SK-N-SH treated with all-trans-retinoic acid at 6 μM for 48 hours (cell line): ENCODE results near the gene CAVIN1.

Experiments used
- ATAC-seq: fragments of 200-7000 bp; cut with Tn5 transposase; 3 replicates; pipeline ENCODE4 v1.9.1; 2020; ENCODE audit warnings: mild to moderate bottlenecking, moderate library complexity
- ARNTL ChIP-seq: fragments of 450-650 bp; formaldehyde crosslinking; IDR thresholded peaks from 2 replicates; pipeline ENCODE4 v1.5.0; 2020; ENCODE audit warnings: low read depth, mild to moderate bottlenecking, moderate library complexity, borderline replicate concordance
- BACH2 ChIP-seq: fragments of 250-450 bp; sonication (Bioruptor Pico); IDR thresholded peaks from 2 replicates; pipeline ENCODE4 v1.9.0; 2021; ENCODE audit warnings: mild to moderate bottlenecking, borderline replicate concordance
- CREB5 ChIP-seq: fragments of 250-450 bp; sonication (Bioruptor Pico); IDR thresholded peaks from 2 replicates; pipeline ENCODE4 v1.5.1; 2020; ENCODE audit warnings: low read depth, mild to moderate bottlenecking, moderate library complexity
- CSRNP3 ChIP-seq: fragments of 250-450 bp; sonication (Bioruptor Pico); IDR thresholded peaks from 2 replicates; pipeline ENCODE4 v1.5.1; 2021; ENCODE audit warnings: mild to moderate bottlenecking, moderate library complexity
- ESRRG ChIP-seq: fragments of 250-450 bp; sonication (Bioruptor Pico); IDR thresholded peaks from 2 replicates; pipeline ENCODE4 v1.6.1; 2021; ENCODE audit warnings: mild to moderate bottlenecking
- GLIS3 ChIP-seq: fragments of 250-450 bp; sonication (Bioruptor Pico); IDR thresholded peaks from 2 replicates; pipeline ENCODE4 v1.5.0; 2020; ENCODE audit warnings: mild to moderate bottlenecking, moderate library complexity
- OSR1 ChIP-seq: fragments of 250-450 bp; sonication (Bioruptor Pico); IDR thresholded peaks from 2 replicates; pipeline ENCODE4 v1.8.0; 2022; ENCODE audit warnings: moderate library complexity, mild to moderate bottlenecking, inconsistent platforms
- PPARA ChIP-seq: fragments of 250-450 bp; sonication (Bioruptor Pico); IDR thresholded peaks from 2 replicates; pipeline ENCODE4 v1.5.0; 2020; ENCODE audit warnings: mild to moderate bottlenecking, borderline replicate concordance
- RARB ChIP-seq: fragments of 250-450 bp; sonication (Bioruptor Pico); IDR thresholded peaks from 2 replicates; pipeline ENCODE4 v1.8.0; 2021; ENCODE audit warnings: mild to moderate bottlenecking, moderate library complexity
- SNAI2 ChIP-seq: fragments of 250-450 bp; sonication (Bioruptor Pico); IDR thresholded peaks from 2 replicates; pipeline ENCODE4 v1.5.0; 2020; ENCODE audit warnings: mild to moderate bottlenecking, moderate library complexity
- TCF4 ChIP-seq: fragments of 250-450 bp; sonication (Bioruptor Pico); IDR thresholded peaks from 2 replicates; pipeline ENCODE4 v1.8.0; 2021; ENCODE audit warnings: mild to moderate bottlenecking, moderate library complexity, borderline replicate concordance
- TSHZ2 ChIP-seq: fragments of 250-450 bp; sonication (Bioruptor Pico); IDR thresholded peaks from 2 replicates; pipeline ENCODE4 v1.5.0; 2020; ENCODE audit warnings: mild to moderate bottlenecking, moderate library complexity
- ZC3H10 ChIP-seq: fragments of 250-450 bp; sonication (Bioruptor Pico); IDR thresholded peaks from 2 replicates; pipeline ENCODE4 v1.5.1; 2021; ENCODE audit warnings: mild to moderate bottlenecking, moderate library complexity
- ZFP3 ChIP-seq: fragments of 250-450 bp; sonication (Bioruptor Pico); IDR thresholded peaks from 2 replicates; pipeline ENCODE4 v1.5.0; 2020; ENCODE audit warnings: mild to moderate bottlenecking, moderate library complexity
- ZFP30 ChIP-seq: fragments of 450-650 bp; formaldehyde crosslinking; IDR thresholded peaks from 2 replicates; pipeline ENCODE4 v1.5.0; 2022; ENCODE audit warnings: mild to moderate bottlenecking, moderate library complexity
- ZNF565 ChIP-seq: fragments of 450-650 bp; formaldehyde crosslinking; conservative IDR thresholded peaks from 2 replicates; pipeline ENCODE4 v1.5.0; 2020; ENCODE audit warnings: low read depth, mild to moderate bottlenecking, moderate library complexity
- ZNF70 ChIP-seq: fragments of 450-650 bp; formaldehyde crosslinking; IDR thresholded peaks from 2 replicates; pipeline ENCODE4 v1.5.0; 2020; ENCODE audit warnings: mild to moderate bottlenecking, moderate library complexity
- ZNF8 ChIP-seq: fragments of 450-650 bp; formaldehyde crosslinking; IDR thresholded peaks from 2 replicates; pipeline ENCODE4 v1.5.0; 2020; ENCODE audit warnings: mild to moderate bottlenecking, moderate library complexity
- TF ChIP-seq, protein P1 (sequence below): fragments of 250-450 bp; sonication (Bioruptor Pico); IDR thresholded peaks from 2 replicates; pipeline ENCODE4 v1.8.0; 2021; ENCODE audit warnings: low read depth, mild to moderate bottlenecking, moderate library complexity, borderline replicate concordance
- TF ChIP-seq, protein P2 (sequence below): fragments of 250-450 bp; sonication (Bioruptor Pico); IDR thresholded peaks from 2 replicates; pipeline ENCODE4 v1.8.0; 2020; ENCODE audit warnings: mild to moderate bottlenecking, moderate library complexity, borderline replicate concordance

Gene CAVIN1

DNA sequence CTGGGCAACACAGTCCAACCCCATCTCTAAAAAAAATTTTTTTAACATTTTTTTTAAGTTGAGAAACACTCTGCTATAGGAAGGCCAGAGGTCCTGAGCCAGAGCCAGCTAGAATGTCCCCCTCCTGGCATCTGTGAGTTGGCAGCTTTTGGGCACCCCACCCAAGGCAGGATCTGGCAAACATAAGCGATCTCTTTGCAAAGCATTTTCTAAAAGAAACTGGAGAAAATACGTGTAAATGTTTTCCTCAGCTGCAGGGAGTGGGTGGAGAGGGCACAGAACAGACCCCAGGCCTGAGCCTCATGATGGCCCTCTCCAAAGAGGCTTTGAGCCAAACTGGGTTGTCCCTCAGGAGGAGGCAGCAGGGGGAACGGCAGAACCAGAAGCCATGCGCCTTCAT, 11.7 kb downstream of the CAVIN1 start:
- ATAC-seq, result no peak

GRCh38 chr17:42410319-42410685, 12.8 kb downstream of the CAVIN1 start:
- ATAC-seq, result no peak
- TF ChIP-seq ZFP3, result no peak
- no peak for TF ChIP-seq ZNF565 (CRISPR knock-in tag)
- TF ChIP-seq, all 23 proteins: peak for 0

More for the DNA sequence above, 11.7 kb downstream of the CAVIN1 start:
- TF ChIP-seq PPARA (CRISPR knock-in tag) (no peak), CSRNP3 (no peak), ZFP3 (no peak), ZC3H10 (CRISPR knock-in tag) (no peak), TSHZ2 (CRISPR knock-in tag) (no peak), CREB5 (CRISPR knock-in tag) (no peak), ZNF8 (CRISPR knock-in tag) (no peak), ZNF70 (CRISPR knock-in tag) (no peak), ESRRG (CRISPR knock-in tag) (no peak), BACH2 (CRISPR knock-in tag) (no peak), TCF4 (CRISPR knock-in tag) (no peak), ZFP30 (CRISPR knock-in tag) (no peak), OSR1 (CRISPR knock-in tag) (no peak), SNAI2 (no peak)
- TF ChIP-seq, protein P1, sequence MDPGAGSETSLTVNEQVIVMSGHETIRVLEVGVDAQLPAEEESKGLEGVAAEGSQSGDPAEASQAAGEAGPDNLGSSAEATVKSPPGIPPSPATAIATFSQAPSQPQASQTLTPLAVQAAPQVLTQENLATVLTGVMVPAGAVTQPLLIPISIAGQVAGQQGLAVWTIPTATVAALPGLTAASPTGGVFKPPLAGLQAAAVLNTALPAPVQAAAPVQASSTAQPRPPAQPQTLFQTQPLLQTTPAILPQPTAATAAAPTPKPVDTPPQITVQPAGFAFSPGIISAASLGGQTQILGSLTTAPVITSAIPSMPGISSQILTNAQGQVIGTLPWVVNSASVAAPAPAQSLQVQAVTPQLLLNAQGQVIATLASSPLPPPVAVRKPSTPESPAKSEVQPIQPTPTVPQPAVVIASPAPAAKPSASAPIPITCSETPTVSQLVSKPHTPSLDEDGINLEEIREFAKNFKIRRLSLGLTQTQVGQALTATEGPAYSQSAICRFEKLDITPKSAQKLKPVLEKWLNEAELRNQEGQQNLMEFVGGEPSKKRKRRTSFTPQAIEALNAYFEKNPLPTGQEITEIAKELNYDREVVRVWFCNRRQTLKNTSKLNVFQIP (CRISPR knock-in tag), result no peak
- TF ChIP-seq, protein P2, sequence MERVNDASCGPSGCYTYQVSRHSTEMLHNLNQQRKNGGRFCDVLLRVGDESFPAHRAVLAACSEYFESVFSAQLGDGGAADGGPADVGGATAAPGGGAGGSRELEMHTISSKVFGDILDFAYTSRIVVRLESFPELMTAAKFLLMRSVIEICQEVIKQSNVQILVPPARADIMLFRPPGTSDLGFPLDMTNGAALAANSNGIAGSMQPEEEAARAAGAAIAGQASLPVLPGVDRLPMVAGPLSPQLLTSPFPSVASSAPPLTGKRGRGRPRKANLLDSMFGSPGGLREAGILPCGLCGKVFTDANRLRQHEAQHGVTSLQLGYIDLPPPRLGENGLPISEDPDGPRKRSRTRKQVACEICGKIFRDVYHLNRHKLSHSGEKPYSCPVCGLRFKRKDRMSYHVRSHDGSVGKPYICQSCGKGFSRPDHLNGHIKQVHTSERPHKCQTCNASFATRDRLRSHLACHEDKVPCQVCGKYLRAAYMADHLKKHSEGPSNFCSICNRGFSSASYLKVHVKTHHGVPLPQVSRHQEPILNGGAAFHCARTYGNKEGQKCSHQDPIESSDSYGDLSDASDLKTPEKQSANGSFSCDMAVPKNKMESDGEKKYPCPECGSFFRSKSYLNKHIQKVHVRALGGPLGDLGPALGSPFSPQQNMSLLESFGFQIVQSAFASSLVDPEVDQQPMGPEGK (CRISPR knock-in tag), result no peak
- TF ChIP-seq, all 23 proteins: peak for 0

- ATAC-seq, result peak; percentile 66
- TF ChIP-seq, protein P2 (CRISPR knock-in tag), result no peak
- no peak for TF ChIP-seq ZNF8 (CRISPR knock-in tag)
- TF ChIP-seq ZFP30 (CRISPR knock-in tag), result no peak
- TF ChIP-seq SNAI2, result no peak
- TF ChIP-seq OSR1 (CRISPR knock-in tag), result no peak
- TF ChIP-seq ARNTL (CRISPR knock-in tag), result no peak
- no peak for TF ChIP-seq CSRNP3
- TF ChIP-seq RARB (CRISPR knock-in tag), result no peak
- TF ChIP-seq GLIS3, result no peak
- no peak for TF ChIP-seq ZNF70 (CRISPR knock-in tag)
- no peak for TF ChIP-seq CREB5 (CRISPR knock-in tag)
Measured at GRCh38 chr17:42409523-42410318, 13.3 kb downstream of the CAVIN1 start.
